RKO (cell line): Measurements from ENCODE around the gene SORD.
"Not testable (repeated sequence)": the region's sequence is repeated elsewhere in the genome, so short reads cannot be mapped to it uniquely, and the experiment has no call there.

Experiments
- DNase-seq: peaks from one replicate; pipeline ENCODE4 v3.0.0-alpha.2; 2016; ENCODE audit warnings: low spot score

Gene SORD

DNA sequence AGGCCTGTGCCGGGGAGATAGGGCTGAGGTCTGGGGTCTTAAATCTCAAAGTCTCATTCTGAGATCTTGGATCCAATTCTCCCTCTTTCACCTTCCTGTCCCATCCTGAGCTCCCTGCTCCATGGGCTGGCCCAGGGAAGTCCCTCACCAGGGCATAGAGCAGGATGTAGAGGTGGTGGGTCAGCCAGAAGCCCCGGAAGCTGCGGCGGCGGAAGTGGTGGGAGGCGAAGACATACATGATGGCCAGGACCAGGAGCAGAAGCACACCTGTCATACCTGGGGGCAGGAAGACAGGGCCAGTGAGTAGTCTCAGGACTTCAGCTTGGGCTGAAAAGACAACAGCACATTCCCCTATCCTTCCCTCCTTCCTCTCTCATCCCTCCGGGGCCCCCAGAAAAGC, 74.5 kb downstream of the SORD start:
- DNase-seq = no peak

GRCh38 chr15:45099549-45100165, 76.7 kb downstream of the SORD start:
- DNase-seq = no peak

- no peak for DNase-seq
These were observed 78.1 kb downstream of the SORD start for GRCh38 chr15:45100884-45101625.

DNA sequence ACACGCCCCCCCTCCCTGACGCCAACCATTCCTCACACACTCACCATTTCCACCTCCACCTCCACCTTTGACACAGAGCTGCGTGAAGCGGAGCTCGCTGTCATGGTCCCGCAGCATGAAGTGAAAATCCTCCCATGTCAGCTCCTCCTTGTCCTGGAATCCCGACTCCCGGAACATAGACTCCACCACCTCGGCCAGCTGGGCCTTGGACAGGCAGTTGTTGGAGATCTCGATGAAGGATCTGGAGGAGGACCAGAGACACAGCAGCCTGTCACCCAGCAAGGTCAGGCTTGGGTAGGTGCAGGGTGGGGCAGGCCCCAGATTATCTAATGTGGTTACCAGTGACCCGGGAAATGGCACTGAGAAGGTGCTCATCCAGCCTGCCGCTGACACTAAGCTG, 78.8 kb downstream of the SORD start:
- no peak for DNase-seq

DNA sequence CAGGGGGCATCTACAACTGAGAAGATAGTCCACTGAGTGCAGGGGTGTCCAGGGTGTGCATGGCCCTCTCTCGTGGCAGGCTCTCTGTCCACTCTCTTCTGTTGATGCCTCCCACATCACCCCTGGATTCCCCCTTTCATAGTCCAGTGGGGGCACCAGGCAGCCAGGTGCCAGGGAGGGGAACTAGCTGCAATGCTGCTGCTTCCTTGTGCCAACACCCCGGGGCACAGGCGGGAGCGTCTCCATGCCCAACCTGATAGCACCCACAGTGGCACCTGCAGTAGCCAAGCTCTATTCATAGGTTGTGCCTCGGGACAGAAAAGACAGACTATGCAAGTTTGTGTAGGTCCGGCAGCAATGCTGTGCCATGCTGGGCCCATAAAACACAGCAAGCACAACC, 79.2 kb downstream of the SORD start:
- DNase-seq = no peak

- DNase-seq = not testable (repeated sequence)
These were observed 81.2 kb downstream of the SORD start for GRCh38 chr15:45104170-45104569.

GRCh38 chr15:45105586-45105985, 82.6 kb downstream of the SORD start:
- no peak for DNase-seq

- no peak for DNase-seq
These were observed 83.2 kb downstream of the SORD start for GRCh38 chr15:45106002-45106790.

DNA sequence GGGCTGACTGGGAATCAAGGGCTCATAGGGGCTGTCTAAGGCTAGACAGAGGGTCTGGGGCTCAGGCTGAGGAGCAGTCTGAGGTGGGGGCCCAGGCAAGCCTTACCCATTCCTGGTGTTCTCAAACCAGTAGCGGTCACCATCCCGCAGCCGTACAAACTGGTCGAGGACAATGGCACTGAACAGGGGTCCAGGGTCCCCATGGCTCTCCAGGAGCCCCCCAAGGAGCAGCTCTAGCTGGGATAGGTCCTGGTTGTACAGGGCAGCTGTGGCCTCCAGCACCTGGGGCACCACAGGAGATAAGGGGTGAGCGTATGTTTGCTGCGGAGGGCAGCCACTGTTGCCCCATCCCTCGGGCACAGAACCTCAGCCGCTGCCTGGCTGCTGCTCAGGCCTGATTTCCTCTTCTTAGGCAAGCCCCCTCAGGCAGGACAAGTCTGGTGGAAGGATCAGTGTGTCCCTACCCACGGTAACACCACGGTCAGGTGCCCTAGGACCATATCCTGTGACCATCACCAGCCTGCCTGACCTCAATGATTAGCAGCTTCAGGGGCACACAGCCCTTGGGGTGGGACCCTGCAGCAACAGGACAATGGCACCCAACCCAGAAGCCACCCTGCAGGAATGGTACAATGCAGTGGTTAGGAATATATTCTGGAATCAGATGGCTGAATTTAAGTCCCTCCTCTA, 85.1 kb downstream of the SORD start:
- DNase-seq = no peak

DNA sequence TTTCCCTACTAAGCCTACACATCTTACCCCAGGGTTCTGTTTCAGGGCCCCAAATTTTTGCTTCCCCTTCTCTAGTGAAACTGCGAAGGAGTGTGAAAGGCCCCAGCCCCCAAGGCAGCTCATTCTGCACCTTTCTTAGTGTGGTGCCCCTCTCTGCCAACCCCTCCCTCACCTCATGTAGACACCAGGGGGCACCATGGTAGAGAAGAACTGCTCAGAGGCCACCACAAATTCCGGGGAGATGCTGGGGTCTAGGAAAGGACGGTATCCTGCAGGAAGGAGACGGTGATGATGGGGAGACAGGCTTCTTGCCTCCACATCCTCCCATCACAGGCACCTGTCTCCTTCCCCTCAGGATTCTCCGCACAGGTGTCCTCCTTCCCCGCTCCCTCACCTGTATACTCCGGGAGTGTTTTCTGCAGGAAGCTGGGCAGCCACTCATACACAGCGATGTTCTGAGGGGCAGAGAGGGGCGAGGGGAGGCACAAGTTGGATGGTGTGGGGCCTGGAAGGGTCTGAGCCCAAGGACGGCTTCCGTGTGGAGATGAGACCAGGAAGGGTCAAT, 87.3 kb downstream of the SORD start:
- DNase-seq = no peak

DNA sequence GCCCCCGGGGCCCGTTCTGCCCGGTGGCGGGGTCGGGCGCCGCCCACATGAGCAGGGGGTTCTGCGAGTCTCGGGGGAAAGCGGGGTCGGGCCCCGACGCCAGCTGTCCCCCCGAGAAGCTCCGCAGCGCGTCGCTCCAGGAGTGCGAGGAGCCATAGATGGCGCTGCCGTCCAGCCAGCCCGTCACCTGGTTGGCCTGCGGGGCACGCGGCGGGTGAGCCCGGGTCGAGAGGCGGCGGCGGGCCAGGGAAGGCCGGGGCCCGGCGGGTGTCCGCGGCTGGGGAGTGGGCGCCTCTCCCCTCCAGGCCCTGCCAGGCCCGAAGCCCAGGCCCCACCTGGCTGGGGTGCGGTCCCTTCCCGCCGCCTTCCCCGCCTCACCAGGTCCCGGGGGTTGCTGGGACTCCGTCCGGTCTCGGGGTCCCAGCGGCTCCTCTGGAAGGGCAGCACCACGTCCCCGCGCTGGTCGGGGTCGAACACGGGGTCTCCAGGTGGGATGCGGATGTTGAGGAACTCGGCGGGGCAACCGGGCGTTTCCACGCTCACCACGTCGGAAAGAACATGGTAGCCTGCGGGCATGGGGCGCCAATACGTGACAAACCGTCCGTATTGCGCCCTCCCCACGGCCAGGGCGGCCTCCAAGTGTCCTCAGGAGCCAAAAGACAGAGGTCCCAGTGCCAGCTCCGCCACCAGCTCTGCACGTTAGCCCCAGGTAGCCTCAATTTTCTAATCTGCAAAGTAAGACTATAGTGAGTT, 88.6 kb downstream of the SORD start:
- DNase-seq = no peak

- no peak for DNase-seq
These were observed 89.2 kb downstream of the SORD start for GRCh38 chr15:45112143-45112590.

GRCh38 chr15:45112591-45113379, 89.8 kb downstream of the SORD start:
- DNase-seq = no peak

- no peak for DNase-seq
These were observed 90.5 kb downstream of the SORD start for GRCh38 chr15:45113380-45113990.

- DNase-seq = no peak
These were observed 91.2 kb downstream of the SORD start, which contains the start of the genes DUOX2 and DUOXA2 for GRCh38 chr15:45114076-45114750. TSS of gene DUOX2 (minus strand) at chr15:45114172. CDS start at chr15:45113411, 761 bp downstream. TSS of gene DUOXA2 (plus strand) at chr15:45114326. CDS start at chr15:45114606, 280 bp downstream.

GRCh38 chr15:45114751-45115085, 91.7 kb downstream of the SORD start:
- DNase-seq = no peak

- DNase-seq = no peak
These were observed 92.4 kb downstream of the SORD start for GRCh38 chr15:45115312-45115820.

DNA sequence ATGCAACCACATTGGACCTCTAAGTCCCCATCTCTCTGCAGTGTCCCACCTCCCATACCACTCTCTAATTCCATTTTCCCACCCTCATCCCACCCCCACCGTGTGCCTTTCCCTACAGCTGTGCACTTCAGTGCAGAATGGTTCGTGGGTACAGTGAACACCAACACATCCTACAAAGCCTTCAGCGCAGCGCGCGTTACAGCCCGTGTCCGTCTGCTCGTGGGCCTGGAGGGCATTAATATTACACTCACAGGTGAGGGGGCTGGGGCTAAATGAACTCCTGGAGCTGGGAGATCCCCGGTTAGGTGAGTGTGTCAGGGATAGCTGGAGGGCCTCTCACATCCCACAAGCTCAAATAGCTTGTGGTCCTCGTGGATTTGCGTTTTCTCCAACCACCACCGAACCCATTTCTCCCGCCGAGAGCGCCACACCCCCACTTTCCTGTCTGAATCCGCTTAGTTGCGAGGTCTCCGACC, 93.0 kb downstream of the SORD start:
- DNase-seq = no peak
